Activated CD4-positive, alpha-beta T cell treated with anti-CD3 and anti-CD28 coated beads, Interleukin-2, amount 10 ng/mL, durations not matched to agents 7 days and 5 days (primary cell): ENCODE measurements around the gene PPHLN1. TPM values are rescaled to one million over a fixed set of nuclear protein-coding genes. Genes with fewer than 3 reads are reported as not detected.
A peak's percentile ranks its signal among the peaks of the same experiment; 100 is the strongest.

Source experiments
- CTCF ChIA-PET: fragments of 350-600 bp; sonication (Branson Sonifier 250); formaldehyde crosslinking; loops from one replicate; lab custom pipeline; 2021; ENCODE audit warnings: antibody characterized with exemption; lab: Charles Lee
- POLR2A ChIA-PET: fragments of 350-600 bp; sonication (Branson Sonifier 250); formaldehyde crosslinking; loops from one replicate; lab custom pipeline; 2021; ENCODE audit warnings: antibody characterized with exemption; lab: Charles Lee
- DNase-seq: peaks from one replicate; pipeline ENCODE4 v3.0.0-alpha.2; 2020
- H3K27ac Mint-ChIP-seq: one replicate; pipeline ENCODE4 v1.8.0; 2021; ENCODE audit warnings: mild to moderate bottlenecking, moderate library complexity, mixed read lengths
- H3K27me3 Mint-ChIP-seq: one replicate; pipeline ENCODE4 v1.8.0; 2021; ENCODE audit warnings: mixed read lengths
- H3K36me3 Mint-ChIP-seq: one replicate; pipeline ENCODE4 v1.8.0; 2021; ENCODE audit warnings: low read depth, mixed read lengths
- H3K4me1 Mint-ChIP-seq: one replicate; pipeline ENCODE4 v1.8.0; 2021; ENCODE audit warnings: mixed read lengths
- H3K4me3 Mint-ChIP-seq: one replicate; pipeline ENCODE4 v1.8.0; 2021; ENCODE audit warnings: mild to moderate bottlenecking, moderate library complexity, mixed read lengths
- H3K9me3 Mint-ChIP-seq: one replicate; pipeline ENCODE4 v1.8.0; 2021; ENCODE audit warnings: mixed read lengths
- total RNA-seq, 2 experiments: library from RNA; stranded (reverse); gene quantifications; one replicate each; pipeline ENCODE4 v1.2.3, GENCODE V29; 2021

Gene PPHLN1
- total RNA-seq, 2 experiments from 2014 or later = 83.5 to 84.0 TPM

- H3K27ac Mint-ChIP-seq = no peak overlapping the region
- POLR2A ChIA-PET = no interaction called here
These were observed 68.5 kb downstream of the PPHLN1 start for GRCh38 chr12:42394429-42394828.

GRCh38 chr12:42396473-42397259 lies 70.7 kb downstream of the PPHLN1 start:
- peaks cover 21% of the 10 kb centered on the region for H3K36me3 Mint-ChIP-seq
- peaks cover 2% of the 10 kb centered on the region for H3K4me1 Mint-ChIP-seq
- no peaks in the 10 kb centered on the region for H3K9me3 Mint-ChIP-seq
- ChIA-PET CTCF (interaction anchor here (0.6 kb wide), 2 partner anchors 121 to 173 kb away, joined by 4 read pairs; no protein-coding TSS in a partner anchor), POLR2A (no interaction called here)
- H3K27ac Mint-ChIP-seq = no peak overlapping the region
- H3K4me3 Mint-ChIP-seq = no peak overlapping the region
- no peaks in the 10 kb centered on the region for H3K27me3 Mint-ChIP-seq
- DNase-seq = no peak

More at GRCh38 chr12:42394429-42394828, 68.5 kb downstream of the PPHLN1 start:
- Mint-ChIP-seq H3K4me3 (no peak overlapping the region), H3K36me3 (peaks cover 24% of the 10 kb centered on the region), H3K27me3 (no peaks in the 10 kb centered on the region), H3K9me3 (no peaks in the 10 kb centered on the region), H3K4me1 (peaks cover 2% of the 10 kb centered on the region)
- CTCF ChIA-PET = no interaction called here
- no peak for DNase-seq

- no peaks in the 10 kb centered on the region for H3K9me3 Mint-ChIP-seq
- ChIA-PET POLR2A (no interaction called here), CTCF (interaction anchor here (0.6 to 1.3 kb wide), 3 partner anchors 19 to 82 kb away, joined by 3 to 5 read pairs (median 3); no protein-coding TSS in a partner anchor)
- DNase-seq = no peak
- no peak overlapping the region for H3K27ac Mint-ChIP-seq
- no peaks in the 10 kb centered on the region for H3K27me3 Mint-ChIP-seq
- H3K4me3 Mint-ChIP-seq = no peak overlapping the region
- H3K36me3 Mint-ChIP-seq = peaks cover 17% of the 10 kb centered on the region
- no peaks in the 10 kb centered on the region for H3K4me1 Mint-ChIP-seq
These were observed 76.9 kb downstream of the PPHLN1 start for GRCh38 chr12:42402821-42403411.

GRCh38 chr12:42407306-42407705 lies 81.3 kb downstream of the PPHLN1 start:
- CTCF ChIA-PET = no interaction called here
- POLR2A ChIA-PET = no interaction called here

GRCh38 chr12:42409471-42409870 lies 83.5 kb downstream of the PPHLN1 start:
- ChIA-PET POLR2A (no interaction called here), CTCF (no interaction called here)
- H3K36me3 Mint-ChIP-seq = peaks cover 18% of the 10 kb centered on the region
- H3K4me1 Mint-ChIP-seq = peaks cover 2% of the 10 kb centered on the region
- H3K9me3 Mint-ChIP-seq = no peaks in the 10 kb centered on the region
- no peak overlapping the region for H3K27ac Mint-ChIP-seq
- DNase-seq = no peak
- no peaks in the 10 kb centered on the region for H3K27me3 Mint-ChIP-seq
- no peak overlapping the region for H3K4me3 Mint-ChIP-seq

More at GRCh38 chr12:42407306-42407705, 81.3 kb downstream of the PPHLN1 start:
- Mint-ChIP-seq H3K4me1 (peaks cover 2% of the 10 kb centered on the region), H3K9me3 (no peaks in the 10 kb centered on the region), H3K27me3 (no peaks in the 10 kb centered on the region), H3K36me3 (peaks cover 13% of the 10 kb centered on the region), H3K27ac (no peak overlapping the region), H3K4me3 (no peak overlapping the region)
- no peak for DNase-seq

- H3K4me3 Mint-ChIP-seq = no peak overlapping the region
- peaks cover 16% of the 10 kb centered on the region for H3K36me3 Mint-ChIP-seq
- peaks cover 2% of the 10 kb centered on the region for H3K4me1 Mint-ChIP-seq
- no peak for DNase-seq
- CTCF ChIA-PET = no interaction called here
- POLR2A ChIA-PET = no interaction called here
- H3K9me3 Mint-ChIP-seq = no peaks in the 10 kb centered on the region
- H3K27ac Mint-ChIP-seq = no peak overlapping the region
- no peaks in the 10 kb centered on the region for H3K27me3 Mint-ChIP-seq
These were observed 84.4 kb downstream of the PPHLN1 start for GRCh38 chr12:42410340-42410739.

- POLR2A ChIA-PET = no interaction called here
- CTCF ChIA-PET = interaction anchor here (0.6 to 0.7 kb wide), 2 partner anchors 37 to 691 kb away, joined by 3 read pairs; no protein-coding TSS in a partner anchor
- peaks cover 13% of the 10 kb centered on the region for H3K36me3 Mint-ChIP-seq
- H3K27me3 Mint-ChIP-seq = no peaks in the 10 kb centered on the region
- DNase-seq = no peak
- peaks cover 13% of the 10 kb centered on the region for H3K4me1 Mint-ChIP-seq
- no peak overlapping the region for H3K4me3 Mint-ChIP-seq
- H3K27ac Mint-ChIP-seq = peak overlapping the region; percentile 19
- no peaks in the 10 kb centered on the region for H3K9me3 Mint-ChIP-seq
These were observed 94.4 kb downstream of the PPHLN1 start for GRCh38 chr12:42420395-42420794.

GRCh38 chr12:42421844-42422779 lies 96.1 kb downstream of the PPHLN1 start:
- Mint-ChIP-seq H3K27ac (no peak overlapping the region), H3K4me1 (peaks cover 18% of the 10 kb centered on the region), H3K27me3 (no peaks in the 10 kb centered on the region), H3K4me3 (no peak overlapping the region), H3K36me3 (peaks cover 16% of the 10 kb centered on the region), H3K9me3 (no peaks in the 10 kb centered on the region)
- CTCF ChIA-PET = no interaction called here
- DNase-seq = no peak
- POLR2A ChIA-PET = no interaction called here

- Mint-ChIP-seq H3K9me3 (no peaks in the 10 kb centered on the region), H3K4me1 (peaks cover 18% of the 10 kb centered on the region), H3K4me3 (no peak overlapping the region), H3K27ac (no peak overlapping the region), H3K36me3 (peaks cover 22% of the 10 kb centered on the region), H3K27me3 (no peaks in the 10 kb centered on the region)
- POLR2A ChIA-PET = no interaction called here
- CTCF ChIA-PET = no interaction called here
- DNase-seq = no peak
These were observed 96.8 kb downstream of the PPHLN1 start for GRCh38 chr12:42422785-42423184.

- Mint-ChIP-seq H3K9me3 (no peaks in the 10 kb centered on the region), H3K36me3 (peaks cover 29% of the 10 kb centered on the region), H3K27ac (no peak overlapping the region), H3K4me1 (peaks cover 6% of the 10 kb centered on the region), H3K4me3 (no peak overlapping the region), H3K27me3 (no peaks in the 10 kb centered on the region)
- DNase-seq = no peak
- CTCF ChIA-PET = no interaction called here
- POLR2A ChIA-PET = no interaction called here
These were observed 100.8 kb downstream of the PPHLN1 start for GRCh38 chr12:42426746-42427145.

- Mint-ChIP-seq H3K27me3 (no peaks in the 10 kb centered on the region), H3K9me3 (no peaks in the 10 kb centered on the region)
These were observed 102.9 kb downstream of the PPHLN1 start for GRCh38 chr12:42428850-42429249.

GRCh38 chr12:42432517-42433140 lies 106.7 kb downstream of the PPHLN1 start:
- Mint-ChIP-seq H3K4me1 (no peaks in the 10 kb centered on the region), H3K4me3 (no peak overlapping the region), H3K27me3 (no peaks in the 10 kb centered on the region), H3K9me3 (no peaks in the 10 kb centered on the region), H3K27ac (no peak overlapping the region), H3K36me3 (peaks cover 31% of the 10 kb centered on the region)
- no peak for DNase-seq
- CTCF ChIA-PET = no interaction called here
- POLR2A ChIA-PET = no interaction called here

More at GRCh38 chr12:42428850-42429249, 102.9 kb downstream of the PPHLN1 start:
- H3K4me1 Mint-ChIP-seq = peaks cover 6% of the 10 kb centered on the region
- H3K4me3 Mint-ChIP-seq = no peak overlapping the region
- H3K27ac Mint-ChIP-seq = no peak overlapping the region
- ChIA-PET POLR2A (no interaction called here), CTCF (interaction anchor here (1.7 kb wide), 1 partner anchor 14 kb away, joined by 4 read pairs; no protein-coding TSS in a partner anchor)
- H3K36me3 Mint-ChIP-seq = peaks cover 41% of the 10 kb centered on the region
- DNase-seq = no peak
